Mononuclear cell (primary cell): ENCODE measurements around the gene GSE1. TPM values are rescaled to one million over a fixed set of nuclear protein-coding genes. Genes with fewer than 3 reads are reported as not detected.

Experiments
- H3K27me3 ChIP-seq: 2 replicates; pipeline ENCODE4 v1.6.0; 2011; ENCODE audit warnings: low read length, control low read depth; ENCODE audit not compliant: insufficient read depth
- H3K4me1 ChIP-seq: 2 replicates; pipeline ENCODE4 v1.5.1; 2011; ENCODE audit warnings: mild to moderate bottlenecking, low read length, control low read depth; ENCODE audit not compliant: insufficient read depth
- H3K4me3 ChIP-seq: 2 replicates; pipeline ENCODE4 v1.5.1; 2011; ENCODE audit warnings: mild to moderate bottlenecking, low read length, moderate library complexity
- H3K9me3 ChIP-seq: 2 replicates; pipeline ENCODE4 v1.5.1; 2011; ENCODE audit warnings: low read depth, mild to moderate bottlenecking, control low read depth, low read length
- total RNA-seq: library from RNA; depleted of rRNA; stranded (reverse); fragments of >200 nt; gene quantifications from one replicate; pipeline ENCODE4 v1.2.3, GENCODE V29; 2012

GSE1 gene
- total RNA-seq, 1 donor: 34.3 TPM

DNA sequence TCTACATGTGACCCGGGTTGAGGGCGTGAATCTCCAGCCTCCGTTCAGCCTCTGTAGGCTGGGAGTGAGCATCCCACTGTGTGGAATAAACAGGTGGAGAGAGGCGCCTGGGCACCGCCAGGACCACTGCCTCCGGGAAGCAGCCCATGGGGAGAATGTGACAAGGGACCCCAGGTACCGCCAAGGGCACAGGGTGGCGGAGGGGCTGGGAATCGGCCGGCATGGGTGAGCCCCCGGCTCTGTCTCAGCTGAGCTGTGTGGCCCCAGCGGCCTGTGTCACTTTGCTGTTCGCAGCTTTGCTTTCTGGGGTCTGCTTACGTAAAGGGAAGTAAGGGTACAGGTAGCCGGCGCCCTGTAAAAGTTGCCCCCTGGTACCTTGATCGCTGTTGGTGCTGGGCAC lies 11.5 kb downstream of the GSE1 start:
- Histone ChIP-seq H3K27me3 (no peaks in the 10 kb centered on the region), H3K4me3 (no peak overlapping the region), H3K9me3 (no peaks in the 10 kb centered on the region), H3K4me1 (peaks cover 14% of the 10 kb centered on the region)

DNA sequence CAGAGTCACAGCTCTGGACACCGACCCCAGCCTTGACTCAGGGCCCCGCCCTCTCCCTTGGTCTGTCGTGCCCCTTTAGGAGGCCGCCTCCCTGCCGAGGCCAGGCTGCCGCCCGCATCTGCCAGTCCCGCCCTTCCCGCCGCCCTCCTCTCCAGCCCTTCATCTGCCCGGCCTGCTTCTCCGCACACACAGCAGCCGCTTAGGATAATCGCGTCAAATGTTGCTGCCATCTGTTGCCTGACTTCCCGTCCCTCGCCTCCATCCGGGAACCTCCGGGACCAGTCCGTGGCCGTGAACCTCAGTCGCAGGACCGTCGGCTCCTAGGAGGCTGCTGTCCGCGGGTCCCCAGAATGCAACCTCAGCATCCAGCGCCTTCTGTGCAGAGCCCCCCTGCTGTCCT lies 11.9 kb downstream of the GSE1 start:
- H3K4me1 ChIP-seq: peaks cover 14% of the 10 kb centered on the region
- no peaks in the 10 kb centered on the region for H3K27me3 ChIP-seq
- no peak overlapping the region for H3K4me3 ChIP-seq
- H3K9me3 ChIP-seq: no peaks in the 10 kb centered on the region

DNA sequence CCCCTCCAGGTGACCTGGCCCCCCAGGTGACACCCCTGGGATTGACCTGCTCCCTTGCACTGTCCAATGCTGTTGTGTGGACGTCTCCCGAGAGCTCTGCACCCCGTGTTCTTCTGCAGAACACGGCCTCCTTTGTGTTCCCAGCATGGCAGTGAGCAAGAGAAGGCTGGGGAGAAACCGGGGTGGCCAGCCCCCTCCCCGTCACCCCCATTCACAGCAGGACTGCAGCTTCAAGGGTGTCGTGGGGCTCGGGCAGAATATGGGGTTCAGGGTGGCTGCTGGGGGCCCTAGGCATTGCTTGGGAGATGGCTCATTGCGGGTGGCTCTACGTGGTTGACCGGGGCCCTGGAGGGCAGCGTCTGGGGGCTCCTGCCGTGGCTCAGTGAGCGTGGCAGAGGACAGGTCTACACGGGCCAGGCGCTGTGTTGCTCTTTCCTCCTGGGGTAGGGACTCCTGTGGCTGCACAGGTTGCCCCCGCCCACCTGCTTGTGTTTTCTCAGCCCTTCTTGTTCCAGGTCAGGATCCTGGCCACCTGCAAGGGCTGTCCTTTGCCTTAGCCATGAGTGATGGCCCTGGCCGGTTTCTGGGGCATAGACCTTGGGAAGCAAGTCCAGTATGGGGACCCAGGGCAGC lies 12.5 kb downstream of the GSE1 start:
- Histone ChIP-seq H3K4me3 (no peak overlapping the region), H3K27me3 (no peaks in the 10 kb centered on the region), H3K9me3 (no peaks in the 10 kb centered on the region), H3K4me1 (peaks cover 14% of the 10 kb centered on the region)

DNA sequence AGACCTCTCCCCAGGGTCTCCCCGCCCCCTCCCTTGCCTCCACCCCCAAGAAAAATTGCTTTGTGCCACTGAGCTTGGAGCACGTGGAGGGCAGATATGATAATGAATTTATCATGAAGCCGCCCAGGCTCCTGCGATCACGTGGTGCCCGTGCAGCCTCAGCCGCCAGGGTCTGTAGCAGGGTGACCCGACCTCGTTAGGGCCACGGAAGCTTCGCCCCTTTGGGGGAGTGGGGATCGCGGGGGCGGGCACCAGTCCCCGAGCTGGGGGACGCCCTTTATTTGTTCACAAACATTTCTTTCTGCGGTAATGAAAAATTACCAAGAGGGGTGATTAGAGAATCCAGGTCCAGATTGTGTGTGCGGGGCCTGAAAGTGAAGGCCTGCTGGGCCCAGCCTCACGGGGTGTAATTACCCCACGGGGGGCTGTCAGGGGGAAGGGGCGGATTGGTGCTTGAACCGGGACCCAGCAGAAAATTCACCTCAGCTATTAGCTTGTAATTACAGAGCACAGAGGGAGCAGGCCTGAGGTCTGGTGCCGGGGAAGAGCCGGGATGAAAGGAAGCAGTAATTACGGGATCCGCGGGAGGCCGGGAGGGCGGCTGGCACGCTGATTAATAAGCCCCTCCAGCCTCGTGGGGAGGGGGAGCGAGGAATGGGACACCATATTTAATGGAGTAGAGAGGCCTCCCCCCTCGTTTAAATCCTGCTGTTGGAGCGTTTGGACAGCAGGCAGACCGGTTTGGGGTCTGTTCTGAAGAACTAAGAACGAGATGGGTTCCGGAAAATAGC lies 13.3 kb downstream of the GSE1 start:
- no peaks in the 10 kb centered on the region for H3K27me3 ChIP-seq
- H3K4me1 ChIP-seq: peaks cover 14% of the 10 kb centered on the region
- no peaks in the 10 kb centered on the region for H3K9me3 ChIP-seq
- H3K4me3 ChIP-seq: no peak overlapping the region

DNA sequence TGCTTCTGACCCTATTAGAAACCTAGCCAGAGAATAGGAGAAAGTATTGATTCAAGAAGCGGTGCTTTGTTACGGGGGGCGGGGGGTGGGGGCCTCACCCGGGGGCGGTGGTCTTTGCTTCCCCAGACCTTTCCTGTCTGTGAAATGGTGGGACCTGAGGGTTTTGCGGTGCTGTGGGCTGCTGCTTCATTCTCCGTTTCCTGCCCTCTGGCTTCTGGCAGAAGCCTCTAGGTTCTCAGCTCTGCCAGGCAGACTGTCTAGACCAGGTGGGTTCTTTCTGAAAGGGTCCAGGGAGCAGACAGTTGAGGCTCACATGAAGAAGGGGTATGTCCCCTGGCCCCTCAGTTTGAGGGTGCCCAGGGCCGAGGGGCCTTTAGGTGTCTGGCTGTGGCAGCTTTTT lies 14.0 kb downstream of the GSE1 start:
- no peak overlapping the region for H3K4me3 ChIP-seq
- H3K4me1 ChIP-seq: peaks cover 14% of the 10 kb centered on the region
- H3K9me3 ChIP-seq: no peaks in the 10 kb centered on the region
- no peaks in the 10 kb centered on the region for H3K27me3 ChIP-seq

DNA sequence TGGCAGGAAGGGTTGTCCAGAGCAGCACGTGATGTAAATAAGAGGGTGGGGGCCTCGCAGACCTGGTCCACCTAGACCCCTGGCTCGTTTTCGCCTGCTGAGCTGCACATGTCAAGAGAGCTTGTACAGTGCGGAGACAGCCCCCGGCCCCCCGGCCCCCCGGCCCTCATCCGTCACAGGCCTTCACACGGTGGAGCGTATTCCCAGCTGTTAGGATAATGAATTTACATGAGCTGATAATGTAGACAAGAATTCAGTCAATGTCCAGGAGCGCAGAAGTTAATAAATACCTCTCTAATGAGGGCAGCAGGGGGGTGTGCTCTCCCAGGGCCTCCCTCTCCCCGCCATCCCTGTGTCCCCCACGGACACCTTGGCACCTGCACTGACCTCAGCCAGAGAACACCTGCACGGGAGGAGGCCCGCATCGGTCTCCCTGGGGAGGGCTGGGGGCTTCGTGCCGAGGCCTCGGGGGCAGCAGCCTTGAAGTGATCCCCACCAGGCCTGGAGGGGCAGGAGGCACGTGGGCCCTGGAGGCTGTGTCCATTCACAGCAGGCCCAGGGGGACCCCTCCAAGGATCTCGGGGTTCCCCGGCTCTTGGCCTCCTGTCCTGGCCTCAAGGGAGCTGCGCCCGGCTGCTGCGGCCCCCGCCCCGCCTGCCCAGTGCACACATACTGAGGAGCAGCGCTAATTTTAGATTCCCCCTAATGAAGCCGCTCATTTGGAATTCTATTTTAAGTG lies 14.6 kb downstream of the GSE1 start:
- no peaks in the 10 kb centered on the region for H3K27me3 ChIP-seq
- H3K9me3 ChIP-seq: no peaks in the 10 kb centered on the region
- no peak overlapping the region for H3K4me3 ChIP-seq
- peaks cover 14% of the 10 kb centered on the region for H3K4me1 ChIP-seq

DNA sequence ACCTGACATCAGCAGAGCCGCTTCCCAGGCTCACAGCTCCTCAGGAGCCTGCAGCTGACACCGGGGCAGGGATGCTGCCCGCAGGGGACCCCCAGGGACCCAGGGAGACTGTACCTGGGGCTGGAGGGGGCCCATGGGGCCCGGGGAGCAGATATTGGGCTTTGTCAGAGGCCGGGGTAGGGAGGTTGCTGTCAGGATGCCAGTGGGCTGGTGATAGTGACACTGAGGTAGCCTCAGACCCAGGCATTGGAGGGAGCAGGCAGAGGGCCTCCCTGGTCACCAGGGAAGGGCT lies 15.1 kb downstream of the GSE1 start:
- Histone ChIP-seq H3K4me3 (no peak overlapping the region), H3K4me1 (peaks cover 14% of the 10 kb centered on the region), H3K9me3 (no peaks in the 10 kb centered on the region), H3K27me3 (no peaks in the 10 kb centered on the region)

DNA sequence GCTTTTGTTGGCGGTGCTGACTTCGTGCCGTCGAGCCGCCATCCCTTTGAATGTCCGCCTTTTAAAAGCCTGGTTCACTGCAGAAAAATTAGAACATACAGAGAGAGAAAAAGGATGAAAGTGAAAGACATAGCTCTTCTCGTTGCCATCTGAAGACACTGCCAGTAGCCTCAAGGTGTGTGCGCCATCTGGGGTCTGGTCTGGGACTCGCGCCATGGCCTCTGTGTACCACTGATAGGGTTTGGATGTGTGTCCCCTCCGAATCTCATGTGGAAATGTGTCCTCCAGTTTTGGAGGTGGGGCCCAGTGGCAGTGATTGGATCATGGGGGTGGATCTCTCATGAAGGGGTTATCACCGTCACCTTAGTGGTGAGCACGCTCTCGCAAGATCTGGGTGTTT lies 15.5 kb downstream of the GSE1 start:
- no peaks in the 10 kb centered on the region for H3K9me3 ChIP-seq
- peaks cover 11% of the 10 kb centered on the region for H3K4me1 ChIP-seq
- no peaks in the 10 kb centered on the region for H3K27me3 ChIP-seq
- H3K4me3 ChIP-seq: no peak overlapping the region

DNA sequence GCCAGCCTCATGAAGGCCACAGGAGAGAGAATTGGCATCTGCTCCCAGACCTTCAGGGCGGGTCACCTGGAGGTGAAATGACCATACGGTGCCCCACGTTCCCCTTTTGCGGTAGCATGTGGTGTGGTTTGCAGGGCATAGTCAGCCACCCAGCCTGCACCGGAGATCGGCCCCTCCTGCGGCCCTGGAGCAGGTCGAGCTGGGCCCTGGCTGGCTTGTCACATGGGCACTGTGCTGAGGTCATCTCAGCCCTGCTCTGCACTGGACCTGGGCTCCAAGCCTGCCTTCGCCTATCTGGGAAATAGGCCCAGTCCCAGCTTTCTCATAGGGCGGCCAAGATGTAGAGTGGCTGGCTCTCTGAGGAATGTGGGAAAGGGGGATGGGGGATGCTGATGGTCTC lies 16.2 kb downstream of the GSE1 start:
- no peak overlapping the region for H3K4me3 ChIP-seq
- no peaks in the 10 kb centered on the region for H3K9me3 ChIP-seq
- no peaks in the 10 kb centered on the region for H3K27me3 ChIP-seq
- H3K4me1 ChIP-seq: peaks cover 11% of the 10 kb centered on the region

DNA sequence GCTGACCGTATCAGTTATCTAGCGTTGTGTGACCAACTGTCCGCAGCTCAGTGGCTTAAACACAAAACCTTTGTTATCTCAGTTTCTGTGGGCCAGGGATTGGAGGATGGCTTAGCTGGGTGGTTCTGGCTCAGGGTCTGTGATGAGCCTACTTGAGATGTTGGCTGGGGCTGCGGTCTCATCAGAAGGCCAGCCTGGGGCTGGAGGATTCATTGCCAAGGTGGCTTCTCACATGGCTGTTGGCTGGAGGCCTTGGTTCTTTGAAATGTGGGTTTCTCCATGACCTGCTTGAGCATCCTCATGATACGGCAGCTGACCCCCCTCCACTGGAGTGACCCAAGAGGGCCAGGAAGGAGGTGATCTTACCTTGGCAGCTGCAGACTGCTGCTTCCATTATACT lies 16.7 kb downstream of the GSE1 start:
- peaks cover 11% of the 10 kb centered on the region for H3K4me1 ChIP-seq
- H3K9me3 ChIP-seq: no peaks in the 10 kb centered on the region
- H3K27me3 ChIP-seq: no peaks in the 10 kb centered on the region
- no peak overlapping the region for H3K4me3 ChIP-seq

DNA sequence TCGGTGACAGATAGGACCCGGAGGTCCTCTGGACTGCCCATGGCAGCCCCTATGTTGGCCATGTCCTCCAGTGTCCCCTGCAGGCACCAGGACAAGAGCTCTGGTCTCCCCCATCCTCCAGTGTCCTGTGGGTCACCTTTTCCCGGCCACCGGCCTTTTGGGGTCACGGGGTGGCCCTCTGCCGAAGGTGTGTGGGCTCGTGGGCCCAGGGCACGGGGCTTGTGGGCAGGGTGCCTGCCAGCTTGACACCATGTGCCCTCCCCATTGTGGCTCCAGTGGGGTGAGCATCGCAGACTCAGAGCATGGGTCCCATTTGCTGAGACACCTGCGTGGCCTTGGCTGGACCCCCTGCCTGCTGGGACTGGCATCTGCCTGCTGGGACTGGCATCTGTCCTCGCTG lies 18.1 kb downstream of the GSE1 start:
- Histone ChIP-seq H3K27me3 (no peaks in the 10 kb centered on the region), H3K4me1 (peaks cover 5% of the 10 kb centered on the region), H3K9me3 (no peaks in the 10 kb centered on the region), H3K4me3 (no peak overlapping the region)

DNA sequence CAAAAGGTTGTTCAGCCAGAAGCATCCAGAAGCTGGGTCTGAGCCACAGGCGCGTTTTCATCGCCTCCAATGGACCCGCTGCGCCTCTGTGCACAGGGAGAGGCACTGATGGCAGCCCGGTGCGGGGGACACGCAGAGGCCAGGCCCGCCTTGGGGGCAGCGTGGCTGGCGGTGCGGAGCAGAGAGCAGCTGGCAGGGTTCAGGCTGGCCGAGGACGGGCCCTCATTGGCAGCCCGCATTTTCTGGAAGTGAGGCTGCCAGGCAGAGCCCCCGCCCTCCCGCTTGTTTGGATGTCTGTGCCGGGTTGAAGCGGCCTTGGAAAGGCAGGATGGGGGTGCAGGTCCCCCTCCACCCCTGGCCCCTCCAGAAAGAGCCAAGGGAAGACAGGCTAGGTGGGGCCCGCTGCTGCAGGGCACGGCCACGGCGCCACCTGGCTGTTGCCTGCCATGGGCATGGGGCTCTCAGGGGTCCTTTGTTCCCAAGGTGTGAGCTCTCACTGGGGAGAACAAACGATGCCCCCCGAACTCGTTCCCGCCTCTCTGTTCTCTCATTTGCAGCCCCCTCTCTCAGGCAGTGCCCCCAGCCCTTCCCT lies 18.8 kb downstream of the GSE1 start:
- H3K27me3 ChIP-seq: no peaks in the 10 kb centered on the region
- no peaks in the 10 kb centered on the region for H3K4me1 ChIP-seq
- H3K4me3 ChIP-seq: no peak overlapping the region
- H3K9me3 ChIP-seq: no peaks in the 10 kb centered on the region

DNA sequence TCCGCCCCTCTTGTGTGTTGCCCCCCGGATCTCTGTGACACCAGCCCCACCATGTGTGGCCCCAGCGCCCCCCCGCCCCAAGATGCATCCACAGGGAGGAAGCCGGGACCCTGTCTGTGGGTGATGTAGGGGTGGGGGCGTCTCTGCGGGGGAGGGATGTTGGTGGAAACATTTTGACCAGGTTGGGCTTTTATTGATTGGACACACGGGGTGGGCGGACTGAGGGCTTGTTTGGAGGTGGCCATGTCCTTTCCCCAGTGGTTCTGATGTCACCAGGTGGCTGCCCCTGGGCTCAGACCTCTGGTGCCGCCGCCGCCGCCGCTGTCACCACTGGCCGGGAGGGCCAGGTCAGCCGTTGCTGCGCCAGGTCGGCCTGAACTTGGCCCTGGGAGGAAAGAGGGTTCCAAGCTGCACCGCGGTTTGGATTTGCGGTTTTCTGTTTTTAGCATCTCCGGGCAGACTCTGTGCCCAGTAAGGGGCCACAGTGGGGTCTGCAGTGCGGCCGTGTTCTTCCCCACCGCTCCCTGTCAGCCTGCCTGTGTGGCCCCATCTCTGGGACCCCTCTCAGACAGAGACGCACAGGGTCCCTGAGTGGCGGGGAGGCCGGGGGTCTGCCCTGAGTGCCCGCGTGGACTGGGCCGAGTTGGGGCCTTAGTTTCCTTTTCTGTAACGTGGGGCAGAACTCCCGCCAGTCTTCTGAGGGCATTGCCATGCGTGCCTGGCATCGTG lies 19.8 kb downstream of the GSE1 start:
- no peaks in the 10 kb centered on the region for H3K27me3 ChIP-seq
- H3K4me1 ChIP-seq: no peaks in the 10 kb centered on the region
- H3K9me3 ChIP-seq: no peaks in the 10 kb centered on the region
- no peak overlapping the region for H3K4me3 ChIP-seq

DNA sequence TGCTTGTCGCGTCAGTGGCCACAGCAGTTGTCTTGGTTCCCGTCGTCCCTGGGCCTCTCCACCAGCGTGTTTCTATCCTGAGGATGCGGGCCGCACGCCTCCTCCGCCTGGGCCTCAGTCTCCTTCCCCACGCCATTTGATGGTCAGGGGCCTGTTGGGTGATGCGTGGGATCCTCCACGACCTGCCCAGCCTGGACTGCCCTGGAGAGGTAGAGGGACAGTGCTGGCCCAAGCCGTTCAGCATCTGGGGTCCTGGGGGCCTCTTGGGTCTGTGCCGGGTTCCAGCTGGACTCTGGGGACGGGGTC lies 20.3 kb downstream of the GSE1 start:
- H3K9me3 ChIP-seq: no peaks in the 10 kb centered on the region
- H3K4me3 ChIP-seq: no peak overlapping the region
- no peaks in the 10 kb centered on the region for H3K4me1 ChIP-seq
- H3K27me3 ChIP-seq: no peaks in the 10 kb centered on the region

DNA sequence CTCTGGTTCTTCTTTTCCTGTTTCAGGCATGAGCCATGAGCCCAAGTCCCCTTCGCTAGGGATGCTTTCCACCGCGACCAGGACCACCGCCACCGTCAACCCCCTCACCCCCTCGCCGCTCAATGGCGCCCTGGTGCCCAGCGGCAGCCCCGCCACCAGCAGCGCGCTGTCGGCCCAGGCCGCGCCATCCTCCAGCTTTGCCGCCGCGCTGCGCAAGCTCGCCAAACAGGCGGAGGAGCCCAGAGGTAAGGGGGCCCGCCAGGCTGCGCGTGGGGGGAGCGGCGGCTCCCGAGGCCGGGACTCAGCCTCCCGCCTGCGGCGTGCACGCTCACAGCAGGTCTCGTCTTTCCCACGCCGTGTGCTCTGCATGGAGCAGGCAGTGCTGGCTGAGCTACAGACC lies 20.8 kb downstream of the GSE1 start:
- Histone ChIP-seq H3K4me1 (no peaks in the 10 kb centered on the region), H3K27me3 (no peaks in the 10 kb centered on the region), H3K9me3 (no peaks in the 10 kb centered on the region), H3K4me3 (no peak overlapping the region)
